WTC11 (cell line): ENCODE measurements around the gene ADORA1. TPM values are rescaled to one million over a fixed set of nuclear protein-coding genes. Genes with fewer than 3 reads are reported as not detected.

Experiments
- FOXK1 ChIP-seq: sonication (generic); formaldehyde crosslinking; IDR thresholded peaks from 2 replicates; pipeline ENCODE4 v1.8.0; 2022; ENCODE audit warnings: mild to moderate bottlenecking, moderate library complexity, missing genetic modification reagents
- FOXP1 ChIP-seq: sonication (generic); formaldehyde crosslinking; IDR thresholded peaks from 2 replicates; pipeline ENCODE4 v1.8.0; 2022; ENCODE audit warnings: missing genetic modification reagents, mild to moderate bottlenecking, moderate library complexity, borderline replicate concordance
- GABPB1 ChIP-seq: sonication (generic); formaldehyde crosslinking; IDR thresholded peaks from 2 replicates; pipeline ENCODE4 v1.8.1; 2023; ENCODE audit warnings: mild to moderate bottlenecking, missing genetic modification reagents
- IRF2 ChIP-seq: sonication (generic); formaldehyde crosslinking; IDR thresholded peaks from 2 replicates; pipeline ENCODE4 v1.8.0; 2022; ENCODE audit warnings: low read depth, missing genetic modification reagents, borderline replicate concordance
- JAZF1 ChIP-seq: fragments of 250-450 bp; sonication (Bioruptor Pico); IDR thresholded peaks from 2 replicates; pipeline ENCODE4 v1.9.0; 2021; ENCODE audit warnings: moderate library complexity, mild to moderate bottlenecking, inconsistent platforms
- NR1H2 ChIP-seq: sonication (generic); formaldehyde crosslinking; IDR thresholded peaks from 2 replicates; pipeline ENCODE4 v1.9.0; 2021; ENCODE audit warnings: mild to moderate bottlenecking, moderate library complexity, missing genetic modification reagents
- RELA ChIP-seq: sonication (generic); formaldehyde crosslinking; IDR thresholded peaks from 2 replicates; pipeline ENCODE4 v1.8.1; 2022; ENCODE audit warnings: missing genetic modification reagents, mild to moderate bottlenecking, borderline replicate concordance
- SP1 ChIP-seq: sonication (generic); formaldehyde crosslinking; conservative IDR thresholded peaks from 2 replicates; pipeline ENCODE4 v1.8.1; 2022; ENCODE audit warnings: missing genetic modification reagents
- ZNF121 ChIP-seq: sonication (generic); formaldehyde crosslinking; IDR thresholded peaks from 2 replicates; pipeline ENCODE4 v1.8.0; 2023; ENCODE audit warnings: missing genetic modification reagents
- ZNF423 ChIP-seq: fragments of 250-450 bp; sonication (Bioruptor Pico); IDR thresholded peaks from 2 replicates; pipeline ENCODE4 v2.1.2; 2022; ENCODE audit warnings: mild to moderate bottlenecking, moderate library complexity
- total RNA-seq: library from RNA; stranded (reverse); gene quantifications from 3 replicates; pipeline ENCODE4 v1.2.3, GENCODE V29; 2021
- TF ChIP-seq, protein P1 (sequence below): sonication (generic); formaldehyde crosslinking; IDR thresholded peaks from 2 replicates; pipeline ENCODE4 v1.8.0; 2023; ENCODE audit warnings: missing genetic modification reagents, mild to moderate bottlenecking, borderline replicate concordance
- TF ChIP-seq, protein P2 (sequence below): fragments of 250-450 bp; sonication (Bioruptor Pico); conservative IDR thresholded peaks from 2 replicates; pipeline ENCODE4 v1.9.0; 2021; ENCODE audit warnings: mild to moderate bottlenecking
- TF ChIP-seq, protein P3 (sequence below): sonication (generic); formaldehyde crosslinking; IDR thresholded peaks from 2 replicates; pipeline ENCODE4 v1.8.0; 2022; ENCODE audit warnings: mild to moderate bottlenecking, missing genetic modification reagents
- TF ChIP-seq, protein P4 (sequence below): sonication (generic); formaldehyde crosslinking; IDR thresholded peaks from 2 replicates; pipeline ENCODE4 v1.8.0; 2023; ENCODE audit warnings: missing genetic modification reagents
- TF ChIP-seq, protein P5 (sequence below): sonication (generic); formaldehyde crosslinking; IDR thresholded peaks from 2 replicates; pipeline ENCODE4 v1.8.1; 2022; ENCODE audit warnings: low read depth, mild to moderate bottlenecking, moderate library complexity, missing genetic modification reagents, borderline replicate concordance
- TF ChIP-seq, protein P6 (sequence below): sonication (generic); formaldehyde crosslinking; IDR thresholded peaks from 2 replicates; pipeline ENCODE4 v1.8.1; 2022; ENCODE audit warnings: mild to moderate bottlenecking, missing genetic modification reagents, moderate library complexity, borderline replicate concordance
- TF ChIP-seq, protein P7 (sequence below): fragments of 250-450 bp; sonication (Bioruptor Pico); IDR thresholded peaks from 2 replicates; pipeline ENCODE4 v1.8.0; 2021; ENCODE audit warnings: mild to moderate bottlenecking

Gene ADORA1
- total RNA-seq, 1 experiment from 2014 or later = 1.8 TPM

DNA sequence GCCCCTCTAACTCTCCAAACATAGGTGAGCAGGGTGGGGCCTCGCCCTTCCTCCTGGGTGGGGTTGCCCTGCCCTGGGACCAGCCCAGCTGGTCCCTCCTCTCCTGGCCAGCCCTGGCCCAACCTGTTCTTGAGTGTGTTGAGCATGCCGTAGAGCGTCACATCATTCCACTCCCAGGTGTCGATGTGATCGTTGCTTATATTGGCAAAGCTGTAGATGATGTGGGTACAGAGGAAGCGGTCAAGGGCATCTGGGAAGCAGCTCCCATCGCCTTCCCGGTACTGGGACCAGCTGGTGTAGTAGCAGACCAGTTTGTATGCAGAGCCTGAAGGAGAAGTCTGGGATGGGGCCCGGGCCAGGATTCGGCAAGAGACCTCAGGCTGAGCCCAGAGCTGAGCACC is 57.5 kb downstream of the ADORA1 start (continued):
- TF ChIP-seq, protein P1, sequence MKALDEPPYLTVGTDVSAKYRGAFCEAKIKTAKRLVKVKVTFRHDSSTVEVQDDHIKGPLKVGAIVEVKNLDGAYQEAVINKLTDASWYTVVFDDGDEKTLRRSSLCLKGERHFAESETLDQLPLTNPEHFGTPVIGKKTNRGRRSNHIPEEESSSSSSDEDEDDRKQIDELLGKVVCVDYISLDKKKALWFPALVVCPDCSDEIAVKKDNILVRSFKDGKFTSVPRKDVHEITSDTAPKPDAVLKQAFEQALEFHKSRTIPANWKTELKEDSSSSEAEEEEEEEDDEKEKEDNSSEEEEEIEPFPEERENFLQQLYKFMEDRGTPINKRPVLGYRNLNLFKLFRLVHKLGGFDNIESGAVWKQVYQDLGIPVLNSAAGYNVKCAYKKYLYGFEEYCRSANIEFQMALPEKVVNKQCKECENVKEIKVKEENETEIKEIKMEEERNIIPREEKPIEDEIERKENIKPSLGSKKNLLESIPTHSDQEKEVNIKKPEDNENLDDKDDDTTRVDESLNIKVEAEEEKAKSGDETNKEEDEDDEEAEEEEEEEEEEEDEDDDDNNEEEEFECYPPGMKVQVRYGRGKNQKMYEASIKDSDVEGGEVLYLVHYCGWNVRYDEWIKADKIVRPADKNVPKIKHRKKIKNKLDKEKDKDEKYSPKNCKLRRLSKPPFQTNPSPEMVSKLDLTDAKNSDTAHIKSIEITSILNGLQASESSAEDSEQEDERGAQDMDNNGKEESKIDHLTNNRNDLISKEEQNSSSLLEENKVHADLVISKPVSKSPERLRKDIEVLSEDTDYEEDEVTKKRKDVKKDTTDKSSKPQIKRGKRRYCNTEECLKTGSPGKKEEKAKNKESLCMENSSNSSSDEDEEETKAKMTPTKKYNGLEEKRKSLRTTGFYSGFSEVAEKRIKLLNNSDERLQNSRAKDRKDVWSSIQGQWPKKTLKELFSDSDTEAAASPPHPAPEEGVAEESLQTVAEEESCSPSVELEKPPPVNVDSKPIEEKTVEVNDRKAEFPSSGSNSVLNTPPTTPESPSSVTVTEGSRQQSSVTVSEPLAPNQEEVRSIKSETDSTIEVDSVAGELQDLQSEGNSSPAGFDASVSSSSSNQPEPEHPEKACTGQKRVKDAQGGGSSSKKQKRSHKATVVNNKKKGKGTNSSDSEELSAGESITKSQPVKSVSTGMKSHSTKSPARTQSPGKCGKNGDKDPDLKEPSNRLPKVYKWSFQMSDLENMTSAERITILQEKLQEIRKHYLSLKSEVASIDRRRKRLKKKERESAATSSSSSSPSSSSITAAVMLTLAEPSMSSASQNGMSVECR (CRISPR knock-in tag) = no peak
- TF ChIP-seq, protein P2, sequence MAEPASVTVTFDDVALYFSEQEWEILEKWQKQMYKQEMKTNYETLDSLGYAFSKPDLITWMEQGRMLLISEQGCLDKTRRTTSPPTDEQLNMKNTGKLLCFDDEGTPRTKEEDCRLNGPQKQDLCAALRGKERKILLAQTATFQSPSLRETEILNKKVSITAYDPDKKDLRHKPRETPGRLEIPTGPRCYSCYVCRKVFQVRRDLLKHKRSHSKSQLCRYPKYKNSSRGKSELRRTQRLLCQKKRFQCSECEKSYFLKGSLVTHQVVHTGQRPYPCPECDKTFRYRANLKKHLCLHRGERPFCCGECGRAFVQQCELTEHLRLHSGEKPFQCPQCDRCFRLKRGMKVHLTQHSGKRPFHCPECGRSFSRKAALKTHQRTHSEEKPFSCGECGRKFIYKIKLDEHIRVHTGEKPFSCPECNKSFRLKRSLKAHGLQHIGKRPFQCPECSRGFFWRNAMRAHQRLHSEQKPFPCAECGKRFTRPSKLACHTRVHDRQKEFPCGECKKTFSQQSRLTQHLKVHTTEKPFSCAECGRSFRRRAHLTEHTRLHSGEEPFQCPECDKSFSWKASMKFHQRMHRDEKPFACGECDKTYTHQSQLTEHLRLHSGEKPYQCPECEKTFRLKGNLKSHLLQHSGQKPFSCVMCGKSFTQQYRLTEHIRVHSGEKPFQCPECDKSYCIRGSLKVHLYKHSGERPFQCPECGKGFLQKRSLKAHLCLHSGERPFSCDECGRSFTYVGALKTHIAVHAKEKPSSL (CRISPR knock-in tag) = no peak
- TF ChIP-seq, protein P3, sequence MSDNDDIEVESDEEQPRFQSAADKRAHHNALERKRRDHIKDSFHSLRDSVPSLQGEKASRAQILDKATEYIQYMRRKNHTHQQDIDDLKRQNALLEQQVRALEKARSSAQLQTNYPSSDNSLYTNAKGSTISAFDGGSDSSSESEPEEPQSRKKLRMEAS = no peak
- TF ChIP-seq IRF2 (CRISPR knock-in tag) (no peak), FOXP1 (CRISPR knock-in tag) (no peak), JAZF1 (no peak), GABPB1 (no peak), NR1H2 (CRISPR knock-in tag) (no peak), ZNF423 (no peak), FOXK1 (CRISPR knock-in tag) (no peak), RELA (CRISPR knock-in tag) (no peak), SP1 (no peak), ZNF121 (CRISPR knock-in tag) (no peak)
- TF ChIP-seq, protein P4, sequence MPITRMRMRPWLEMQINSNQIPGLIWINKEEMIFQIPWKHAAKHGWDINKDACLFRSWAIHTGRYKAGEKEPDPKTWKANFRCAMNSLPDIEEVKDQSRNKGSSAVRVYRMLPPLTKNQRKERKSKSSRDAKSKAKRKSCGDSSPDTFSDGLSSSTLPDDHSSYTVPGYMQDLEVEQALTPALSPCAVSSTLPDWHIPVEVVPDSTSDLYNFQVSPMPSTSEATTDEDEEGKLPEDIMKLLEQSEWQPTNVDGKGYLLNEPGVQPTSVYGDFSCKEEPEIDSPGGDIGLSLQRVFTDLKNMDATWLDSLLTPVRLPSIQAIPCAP (CRISPR knock-in tag) = no peak
- TF ChIP-seq, protein P5, sequence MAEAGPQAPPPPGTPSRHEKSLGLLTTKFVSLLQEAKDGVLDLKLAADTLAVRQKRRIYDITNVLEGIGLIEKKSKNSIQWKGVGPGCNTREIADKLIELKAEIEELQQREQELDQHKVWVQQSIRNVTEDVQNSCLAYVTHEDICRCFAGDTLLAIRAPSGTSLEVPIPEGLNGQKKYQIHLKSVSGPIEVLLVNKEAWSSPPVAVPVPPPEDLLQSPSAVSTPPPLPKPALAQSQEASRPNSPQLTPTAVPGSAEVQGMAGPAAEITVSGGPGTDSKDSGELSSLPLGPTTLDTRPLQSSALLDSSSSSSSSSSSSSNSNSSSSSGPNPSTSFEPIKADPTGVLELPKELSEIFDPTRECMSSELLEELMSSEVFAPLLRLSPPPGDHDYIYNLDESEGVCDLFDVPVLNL (CRISPR knock-in tag) = no peak
- TF ChIP-seq, protein P6, sequence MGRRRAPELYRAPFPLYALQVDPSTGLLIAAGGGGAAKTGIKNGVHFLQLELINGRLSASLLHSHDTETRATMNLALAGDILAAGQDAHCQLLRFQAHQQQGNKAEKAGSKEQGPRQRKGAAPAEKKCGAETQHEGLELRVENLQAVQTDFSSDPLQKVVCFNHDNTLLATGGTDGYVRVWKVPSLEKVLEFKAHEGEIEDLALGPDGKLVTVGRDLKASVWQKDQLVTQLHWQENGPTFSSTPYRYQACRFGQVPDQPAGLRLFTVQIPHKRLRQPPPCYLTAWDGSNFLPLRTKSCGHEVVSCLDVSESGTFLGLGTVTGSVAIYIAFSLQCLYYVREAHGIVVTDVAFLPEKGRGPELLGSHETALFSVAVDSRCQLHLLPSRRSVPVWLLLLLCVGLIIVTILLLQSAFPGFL (CRISPR knock-in tag) = no peak
- TF ChIP-seq, protein P7, sequence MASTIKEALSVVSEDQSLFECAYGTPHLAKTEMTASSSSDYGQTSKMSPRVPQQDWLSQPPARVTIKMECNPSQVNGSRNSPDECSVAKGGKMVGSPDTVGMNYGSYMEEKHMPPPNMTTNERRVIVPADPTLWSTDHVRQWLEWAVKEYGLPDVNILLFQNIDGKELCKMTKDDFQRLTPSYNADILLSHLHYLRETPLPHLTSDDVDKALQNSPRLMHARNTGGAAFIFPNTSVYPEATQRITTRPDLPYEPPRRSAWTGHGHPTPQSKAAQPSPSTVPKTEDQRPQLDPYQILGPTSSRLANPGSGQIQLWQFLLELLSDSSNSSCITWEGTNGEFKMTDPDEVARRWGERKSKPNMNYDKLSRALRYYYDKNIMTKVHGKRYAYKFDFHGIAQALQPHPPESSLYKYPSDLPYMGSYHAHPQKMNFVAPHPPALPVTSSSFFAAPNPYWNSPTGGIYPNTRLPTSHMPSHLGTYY = no peak
